Measurements from ENCODE around the gene ITM2B. TPM values are rescaled to one million over a fixed set of nuclear protein-coding genes. Genes with fewer than 3 reads are reported as not detected.

Gene ITM2B
- total RNA-seq, 1 experiment from 2014 or later: 140 TPM

- DNase-seq (ENCODE audit: extremely low read depth, low read depth): no peak
These were observed 22.1 kb downstream of the ITM2B start for GRCh38 chr13:48255090-48255489.

DNA sequence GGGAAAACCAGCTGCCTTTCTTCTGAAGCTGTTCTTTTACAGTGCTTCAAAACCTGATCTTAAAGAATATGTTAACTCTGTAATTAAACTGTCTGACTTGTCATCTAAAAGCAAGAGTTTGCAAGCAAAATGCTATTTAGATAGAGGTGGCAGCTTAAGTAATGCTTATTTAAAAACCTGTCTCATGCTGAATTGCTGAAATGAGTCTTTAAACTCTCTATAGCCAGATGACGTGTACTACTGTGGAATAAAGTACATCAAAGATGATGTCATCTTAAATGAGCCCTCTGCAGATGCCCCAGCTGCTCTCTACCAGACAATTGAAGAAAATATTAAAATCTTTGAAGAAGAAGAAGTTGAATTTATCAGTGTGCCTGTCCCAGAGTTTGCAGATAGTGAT lies 22.9 kb downstream of the ITM2B start:
- DNase-seq (ENCODE audit: extremely low read depth, low read depth): no peak

GRCh38 chr13:48258002-48258401 lies 25.0 kb downstream of the ITM2B start:
- no peak for DNase-seq (ENCODE audit: extremely low read depth, low read depth)

DNA sequence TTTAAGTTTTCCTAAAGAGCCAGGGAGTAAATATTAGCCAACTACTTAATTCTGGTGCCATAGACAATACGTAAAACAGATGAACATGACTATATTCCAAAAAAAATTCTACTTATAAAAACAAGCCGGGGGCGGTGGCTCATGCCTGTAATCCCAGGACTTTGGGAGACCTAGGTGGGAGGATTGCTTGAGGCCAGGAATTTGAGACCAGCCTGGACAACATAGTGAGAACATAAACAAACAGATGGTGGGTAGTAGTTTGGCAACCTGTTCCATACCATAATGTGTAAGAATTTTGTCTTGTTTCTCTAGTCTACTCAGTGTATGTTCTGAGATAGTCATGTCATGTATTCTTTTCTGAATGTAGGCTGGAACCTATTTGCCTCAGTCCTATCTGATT lies 25.4 kb downstream of the ITM2B start:
- no peak for DNase-seq (ENCODE audit: extremely low read depth, low read depth)

DNA sequence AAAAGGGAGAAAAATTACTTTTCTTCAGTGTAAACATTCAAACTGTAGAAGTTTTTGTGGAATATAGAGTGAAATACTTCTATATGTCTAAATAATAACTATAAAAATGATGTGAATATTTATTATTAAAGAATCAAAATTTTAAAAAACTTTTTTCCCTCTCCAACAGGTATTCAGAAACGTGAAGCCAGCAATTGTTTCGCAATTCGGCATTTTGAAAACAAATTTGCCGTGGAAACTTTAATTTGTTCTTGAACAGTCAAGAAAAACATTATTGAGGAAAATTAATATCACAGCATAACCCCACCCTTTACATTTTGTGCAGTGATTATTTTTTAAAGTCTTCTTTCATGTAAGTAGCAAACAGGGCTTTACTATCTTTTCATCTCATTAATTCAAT lies 28.0 kb downstream of the ITM2B start:
- DNase-seq (ENCODE audit: extremely low read depth, low read depth): no peak

GRCh38 chr13:48263196-48263595 lies 30.2 kb downstream of the ITM2B start:
- DNase-seq (ENCODE audit: extremely low read depth, low read depth): no peak

DNA sequence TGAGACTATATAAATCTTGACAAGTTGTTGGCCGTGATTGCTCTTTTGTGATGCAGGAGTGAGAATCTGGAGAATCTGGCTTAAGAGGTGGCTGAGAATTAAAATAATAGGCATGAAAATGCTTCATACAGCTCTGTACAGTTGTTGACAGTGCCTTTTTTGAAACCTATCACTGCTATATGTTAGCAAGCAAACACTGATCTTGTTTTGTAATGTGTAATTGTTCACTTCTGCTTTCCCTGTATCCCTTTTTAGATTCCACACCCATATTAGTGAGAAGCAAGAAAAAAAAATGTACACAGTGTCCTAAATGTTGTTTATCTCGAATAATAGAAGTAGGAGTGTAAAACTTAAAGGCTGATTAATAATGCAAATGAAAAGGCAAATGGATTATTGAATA lies 31.1 kb downstream of the ITM2B start:
- no peak for DNase-seq (ENCODE audit: extremely low read depth, low read depth)

DNA sequence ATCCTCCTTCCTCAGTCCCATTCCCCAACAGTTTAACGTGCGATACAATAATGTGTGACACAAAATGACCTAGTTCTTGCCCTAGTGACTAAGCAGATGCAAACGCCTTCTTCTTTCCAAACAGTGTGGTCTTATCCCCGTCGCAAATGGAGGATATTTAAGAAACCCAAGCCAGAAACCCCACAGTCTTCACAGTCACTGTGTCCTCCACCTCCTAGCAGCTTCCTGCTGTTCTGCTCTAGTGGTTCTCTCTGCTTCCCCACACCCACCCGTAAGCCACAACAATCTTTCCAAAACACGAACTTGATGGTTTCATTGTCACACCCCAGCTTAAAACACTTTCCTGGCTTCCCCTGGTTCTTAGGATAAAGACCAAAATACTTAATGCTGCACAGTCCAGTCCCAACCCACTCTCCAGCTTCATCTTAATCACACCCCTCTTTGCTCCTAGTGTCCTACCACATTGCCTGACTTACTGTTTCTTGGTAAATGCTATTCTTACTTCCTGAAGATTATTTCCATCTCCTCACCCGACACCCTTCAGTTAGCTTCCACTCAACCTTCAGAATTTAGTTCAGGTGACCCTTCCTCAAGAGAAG lies 32.3 kb downstream of the ITM2B start:
- no peak for DNase-seq (ENCODE audit: extremely low read depth, low read depth)

DNA sequence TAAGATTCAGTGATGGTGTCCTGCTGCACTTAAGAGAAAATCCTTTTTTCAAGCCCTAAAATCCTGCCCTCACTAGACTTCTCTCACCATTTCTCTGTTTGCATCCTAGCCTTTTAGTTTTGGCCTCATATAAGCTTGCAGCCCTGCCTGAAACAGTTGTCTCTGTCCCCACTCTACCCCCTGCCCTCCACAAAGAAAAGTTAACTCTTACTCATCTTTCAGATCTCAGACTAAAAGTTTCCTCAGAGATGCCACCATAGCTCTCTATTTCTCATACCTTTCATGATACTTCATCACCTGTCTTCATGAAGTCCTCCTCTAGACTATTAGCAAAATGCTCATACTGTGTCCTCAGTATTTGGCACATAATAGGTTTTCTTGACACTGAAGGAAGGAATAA lies 33.1 kb downstream of the ITM2B start:
- DNase-seq (ENCODE audit: extremely low read depth, low read depth): no peak

DNA sequence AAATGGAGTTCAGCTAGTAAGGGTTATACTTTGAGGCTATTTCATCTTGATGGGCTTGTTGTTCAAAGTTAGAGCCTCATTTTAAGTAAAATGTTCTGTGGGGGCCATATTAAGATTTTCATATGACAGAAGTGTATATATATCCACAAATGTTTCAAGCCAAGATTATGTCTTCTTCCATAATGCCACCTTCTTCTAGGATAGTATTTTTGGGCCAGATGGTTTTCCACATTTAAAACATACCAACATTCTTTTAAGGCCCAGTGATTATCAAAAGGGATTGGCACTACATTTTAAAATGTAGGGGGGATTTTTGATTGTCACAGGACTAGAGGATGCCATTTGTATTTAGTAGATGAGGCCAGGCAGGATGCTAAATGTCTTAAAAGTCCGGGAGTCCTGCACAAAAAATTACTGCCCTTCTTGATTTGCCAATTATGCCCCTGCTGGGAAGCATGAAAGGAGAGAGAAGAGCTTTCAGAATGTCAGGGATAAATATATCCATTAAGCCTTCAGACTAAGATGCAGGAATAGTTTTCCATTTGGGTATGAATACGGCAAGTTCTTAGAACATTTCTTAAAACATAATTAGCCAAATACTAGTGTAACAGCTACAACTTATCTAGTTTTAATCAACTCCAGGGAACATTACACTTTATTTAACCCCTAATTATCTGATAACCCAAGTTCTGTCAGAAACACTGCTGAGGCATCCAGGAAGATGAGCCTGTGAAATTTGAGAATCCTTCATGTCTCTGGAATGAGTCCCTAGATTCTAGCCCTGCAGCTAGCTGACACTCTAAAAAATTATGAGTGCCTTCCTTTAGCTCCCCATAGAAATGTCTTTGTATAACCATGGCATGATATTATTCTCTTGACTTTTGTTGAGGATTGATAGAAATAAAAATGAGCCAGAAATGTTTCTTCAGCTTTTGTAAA lies 34.0 kb downstream of the ITM2B start:
- no peak for DNase-seq (ENCODE audit: extremely low read depth, low read depth)

GRCh38 chr13:48268019-48268418 lies 35.0 kb downstream of the ITM2B start:
- no peak for DNase-seq (ENCODE audit: extremely low read depth, low read depth)

GRCh38 chr13:48273346-48273745 lies 40.3 kb downstream of the ITM2B start:
- no peak for DNase-seq (ENCODE audit: extremely low read depth, low read depth)

- DNase-seq (ENCODE audit: extremely low read depth, low read depth): no peak
These were observed 42.5 kb downstream of the ITM2B start for GRCh38 chr13:48275507-48275906.

GRCh38 chr13:48278806-48279205 lies 45.8 kb downstream of the ITM2B start:
- no peak for DNase-seq (ENCODE audit: extremely low read depth, low read depth)

DNA sequence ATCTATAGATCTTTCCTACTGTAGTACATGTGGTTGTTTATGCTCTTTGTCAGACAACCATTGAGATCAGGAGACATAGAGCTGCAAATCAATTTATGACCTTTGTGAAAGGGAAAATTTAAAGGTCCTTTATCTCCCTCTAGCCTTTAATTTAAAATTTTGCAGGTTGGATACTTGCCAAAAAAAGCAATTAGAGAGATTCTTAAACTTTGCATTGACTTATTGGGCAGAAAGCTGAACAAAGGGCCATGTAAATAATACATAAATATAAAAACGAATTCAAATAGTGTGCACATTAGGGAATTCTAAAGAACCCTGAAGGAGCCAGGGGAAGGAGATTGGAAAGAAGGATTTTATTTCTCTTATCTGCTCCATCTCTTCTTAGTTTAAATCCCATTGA lies 48.5 kb downstream of the ITM2B start:
- no peak for DNase-seq (ENCODE audit: extremely low read depth, low read depth)

DNA sequence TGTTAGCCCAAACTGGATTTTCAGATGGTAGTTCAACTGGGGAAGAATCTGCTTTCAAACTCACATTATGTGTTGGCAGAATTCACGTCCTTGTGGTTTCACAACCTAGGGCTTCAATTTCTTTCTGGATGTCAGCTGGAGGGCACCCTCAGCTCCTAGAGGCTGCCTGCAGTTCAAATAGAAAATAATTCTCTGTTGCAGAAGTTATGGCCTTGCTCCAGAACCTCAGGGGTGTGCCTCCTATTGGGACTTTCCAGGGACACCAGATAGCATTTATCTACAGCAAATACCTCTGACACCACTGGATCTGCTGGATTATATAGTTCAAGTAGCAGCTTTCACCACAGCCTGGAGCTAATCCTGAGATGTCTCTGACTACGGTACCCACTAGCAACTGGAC lies 58.7 kb downstream of the ITM2B start:
- no peak for DNase-seq (ENCODE audit: extremely low read depth, low read depth)

DNA sequence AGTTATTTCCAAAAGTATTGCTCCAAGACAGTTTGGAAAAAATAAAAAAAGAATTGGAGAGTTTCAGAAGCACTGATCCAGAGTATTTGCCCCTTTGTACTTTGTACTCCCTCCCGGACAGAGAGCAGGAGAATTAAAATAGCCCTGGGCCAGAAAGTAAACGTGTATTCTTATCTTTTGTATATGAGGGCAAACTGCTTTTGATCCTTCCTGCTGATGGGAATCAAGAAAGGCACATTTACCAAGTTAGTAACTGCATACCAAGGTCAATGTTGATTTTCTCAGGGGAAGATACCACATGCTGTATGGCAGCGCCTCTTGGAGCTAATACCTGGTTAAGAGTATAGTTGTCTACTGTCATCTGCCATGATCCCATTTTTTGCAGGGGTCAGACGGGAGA lies 59.6 kb downstream of the ITM2B start:
- no peak for DNase-seq (ENCODE audit: extremely low read depth, low read depth)

DNA sequence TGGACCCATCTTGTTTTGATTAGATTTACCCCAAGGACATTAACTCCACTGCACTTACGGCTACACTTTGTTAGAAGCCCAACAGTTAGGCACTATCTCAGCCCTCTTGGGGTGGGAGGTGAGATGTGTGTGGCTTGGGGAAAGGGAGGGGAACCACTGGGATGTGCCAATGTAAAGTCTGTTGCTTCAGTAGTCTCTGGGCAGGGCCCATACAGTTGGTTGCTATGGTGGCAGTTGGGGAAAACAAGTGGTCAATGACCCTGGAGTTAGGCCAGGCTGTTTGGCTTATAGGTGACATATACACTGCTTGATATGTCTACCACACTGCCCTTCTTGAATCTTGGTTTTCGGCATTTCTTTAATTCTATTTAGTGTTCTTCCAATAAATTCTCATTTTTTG lies 61.6 kb downstream of the ITM2B start:
- no peak for DNase-seq (ENCODE audit: extremely low read depth, low read depth)

- DNase-seq (ENCODE audit: extremely low read depth, low read depth): no peak
These were observed 62.3 kb downstream of the ITM2B start for GRCh38 chr13:48295271-48295670.

DNA sequence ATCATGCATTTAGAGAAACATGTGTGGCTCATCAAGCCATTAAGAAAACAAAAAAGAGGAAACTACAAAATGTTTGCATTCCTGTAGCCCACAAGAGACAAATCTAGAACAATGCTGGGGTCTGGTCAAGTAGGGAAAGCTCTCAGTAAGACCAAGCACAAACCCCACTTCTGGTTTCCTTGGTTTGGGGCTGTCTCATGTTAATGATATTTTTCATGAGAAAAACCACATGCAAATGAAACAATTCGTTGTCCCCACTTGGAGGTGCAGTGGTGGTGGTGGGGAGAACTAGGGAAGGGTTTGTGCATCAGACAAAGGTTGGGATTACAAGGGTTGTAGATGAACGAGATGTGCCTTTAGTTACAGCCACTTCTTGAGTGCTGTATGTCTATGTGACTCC lies 63.5 kb downstream of the ITM2B start:
- DNase-seq (ENCODE audit: extremely low read depth, low read depth): no peak

DNA sequence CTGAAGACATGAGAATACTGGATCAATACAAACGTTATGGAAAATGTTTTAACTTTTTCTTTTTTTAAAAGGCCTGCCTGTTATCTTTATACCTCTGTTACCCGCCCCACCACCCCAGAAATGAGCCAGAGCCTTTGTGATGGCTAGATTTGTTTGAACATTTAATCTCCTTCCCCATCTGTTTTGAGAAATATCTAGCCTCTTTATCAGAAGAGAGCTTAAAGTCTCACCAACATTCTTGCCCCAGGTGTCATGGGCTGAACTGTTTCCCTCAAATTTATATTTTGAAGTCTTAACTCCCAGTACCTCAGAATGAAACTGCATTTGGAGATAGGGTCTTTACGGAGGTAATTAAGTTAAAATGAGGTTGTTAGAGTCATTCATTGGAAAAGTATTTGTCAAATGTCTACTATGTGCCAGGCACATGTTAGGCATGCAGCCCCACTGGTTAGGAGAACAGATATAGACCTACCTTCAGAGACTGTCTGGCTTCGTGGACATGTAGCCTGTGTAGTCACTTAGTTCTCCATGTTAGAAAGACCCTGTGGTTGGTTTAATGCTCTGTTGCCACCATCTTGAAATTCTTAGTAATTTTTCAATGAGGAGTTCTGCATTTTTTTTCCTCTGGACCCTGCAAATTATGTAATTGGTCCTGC lies 64.3 kb downstream of the ITM2B start:
- DNase-seq (ENCODE audit: extremely low read depth, low read depth): no peak

DNA sequence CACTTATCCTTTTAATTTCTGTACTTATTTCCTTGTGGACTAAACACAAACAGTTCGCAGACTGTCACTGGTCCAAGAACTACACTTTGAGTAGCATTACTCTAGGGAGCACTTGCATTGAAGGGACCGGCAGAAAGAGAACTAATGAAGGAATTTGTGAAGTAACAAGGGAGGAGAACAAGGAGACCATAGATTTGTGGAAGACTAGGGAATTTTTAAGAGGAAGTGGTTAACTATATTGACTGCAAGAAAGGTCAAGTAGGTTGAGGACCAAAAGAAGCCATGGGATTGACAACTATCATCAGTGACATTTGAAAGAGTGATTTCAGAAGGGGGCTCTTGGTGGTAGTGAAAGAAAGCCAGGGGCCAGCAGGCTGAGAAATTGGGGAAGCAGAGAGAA lies 66.6 kb downstream of the ITM2B start:
- no peak for DNase-seq (ENCODE audit: extremely low read depth, low read depth)
